Islet of Langerhans (tissue), 1 donor: Measurements from ENCODE around the gene RAG1.

Experiments
- FAIRE-seq: peaks from one replicate; lab custom pipeline; 2011; peaks lifted over from hg19 to GRCh38; lab: Jason Lieb, UNC

Gene RAG1

GRCh38 chr11:36590513-36590912 lies 22.7 kb downstream of the RAG1 start:
- FAIRE-seq: no peak

- no peak for FAIRE-seq
These were observed 23.6 kb downstream of the RAG1 start for GRCh38 chr11:36591433-36591832.

- peak; percentile 99 for FAIRE-seq
These were observed 26.6 kb downstream of the RAG1 start, which contains the start of gene IFTAP for GRCh38 chr11:36594316-36594989. IFTAP (plus strand) TSS chr11:36594502; CDS start chr11:36610104, 15,602 bp downstream.

DNA sequence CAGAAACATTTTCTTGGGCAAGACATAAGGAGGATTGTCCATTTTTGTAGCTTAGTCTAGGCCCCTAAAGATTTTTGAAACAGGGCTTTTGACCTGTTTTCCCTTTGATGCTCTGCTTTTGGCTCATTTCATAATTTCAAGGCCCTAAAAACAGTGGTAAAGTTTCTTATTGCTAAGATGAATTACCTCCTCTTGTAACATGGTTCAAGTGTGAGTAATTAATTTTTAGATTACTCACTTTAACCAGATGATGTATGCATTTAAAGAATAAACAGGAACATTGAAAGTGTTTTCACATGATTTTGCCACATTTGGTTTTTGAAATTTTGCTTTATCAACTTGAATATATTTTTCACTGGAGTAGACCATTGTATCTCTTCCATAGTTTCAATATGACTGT lies 29.1 kb downstream of the RAG1 start:
- no peak for FAIRE-seq

DNA sequence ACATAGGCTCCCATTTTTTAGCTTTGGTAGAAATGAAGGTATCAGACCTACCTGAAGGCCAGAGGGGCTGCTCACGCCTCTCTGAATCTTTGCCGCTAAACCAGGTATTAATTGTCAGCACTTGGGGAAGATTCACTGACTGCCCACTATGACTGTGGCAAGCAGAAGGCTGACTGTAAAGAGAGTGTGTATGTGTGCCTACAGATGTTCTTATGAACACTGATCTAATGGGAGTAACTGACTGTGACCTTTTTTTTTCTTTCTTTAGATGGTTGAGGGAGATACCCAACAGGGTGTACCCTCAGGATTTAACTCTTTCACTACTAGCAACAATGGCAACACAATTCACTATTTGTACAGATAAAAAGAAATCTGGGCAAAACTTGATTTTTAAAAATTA lies 30.2 kb downstream of the RAG1 start, which contains the start of gene RAG2:
Gene RAG2, minus strand, starts transcription at position 186 of the 400 bp plus-strand sequence. CDS start 4,068 bp downstream, outside the sequence.
- no peak for FAIRE-seq

DNA sequence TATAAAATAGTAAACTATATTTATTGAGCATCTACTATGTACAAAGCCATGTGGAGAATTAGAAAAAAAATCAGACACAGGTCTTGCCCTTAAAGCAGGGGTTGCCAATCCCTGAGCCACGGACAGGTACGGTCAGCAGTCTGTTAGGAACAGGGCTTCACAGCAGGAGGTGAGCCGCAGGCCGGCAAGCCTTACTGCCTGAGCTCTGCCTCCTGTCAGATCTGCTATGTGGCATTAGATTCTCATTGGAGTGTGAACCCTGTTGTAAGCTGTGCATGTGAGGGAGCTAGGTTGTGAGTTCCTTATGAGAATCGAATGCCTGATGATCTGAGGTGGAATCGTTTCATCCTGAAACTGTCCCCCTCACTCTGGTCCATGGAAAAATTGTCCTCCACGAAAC lies 32.4 kb downstream of the RAG1 start:
- FAIRE-seq: no peak

- no peak for FAIRE-seq
These were observed 33.3 kb downstream of the RAG1 start for GRCh38 chr11:36601155-36601554.

GRCh38 chr11:36602135-36602534 lies 34.3 kb downstream of the RAG1 start:
- FAIRE-seq: no peak

- no peak for FAIRE-seq
These were observed 37.7 kb downstream of the RAG1 start for GRCh38 chr11:36605221-36606216.

- FAIRE-seq: no peak
These were observed 40.8 kb downstream of the RAG1 start for GRCh38 chr11:36608491-36609199.

- no peak for FAIRE-seq
These were observed 41.6 kb downstream of the RAG1 start for GRCh38 chr11:36609383-36609782.

DNA sequence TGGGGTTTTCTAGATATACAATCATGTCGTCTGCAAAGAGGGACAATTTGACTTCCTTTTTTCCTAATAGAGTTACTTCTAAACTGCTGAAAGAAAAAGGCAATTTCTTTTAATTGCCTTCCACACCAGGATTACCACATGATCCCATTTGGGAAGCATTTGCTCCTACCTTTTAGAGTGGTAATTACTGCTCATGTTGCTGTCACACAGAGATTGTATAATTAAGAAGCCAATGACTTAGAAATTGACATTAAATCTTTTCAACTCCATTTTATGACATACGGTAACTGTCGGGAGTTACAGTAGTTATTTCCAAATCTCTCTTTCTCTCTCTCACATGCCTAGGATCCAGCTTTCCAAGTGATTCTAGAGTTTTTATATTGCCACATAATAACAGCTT lies 48.0 kb downstream of the RAG1 start:
- FAIRE-seq: no peak

- no peak for FAIRE-seq
These were observed 49.9 kb downstream of the RAG1 start for GRCh38 chr11:36617543-36618362.

GRCh38 chr11:36618363-36619047 lies 50.7 kb downstream of the RAG1 start:
- FAIRE-seq: no peak

DNA sequence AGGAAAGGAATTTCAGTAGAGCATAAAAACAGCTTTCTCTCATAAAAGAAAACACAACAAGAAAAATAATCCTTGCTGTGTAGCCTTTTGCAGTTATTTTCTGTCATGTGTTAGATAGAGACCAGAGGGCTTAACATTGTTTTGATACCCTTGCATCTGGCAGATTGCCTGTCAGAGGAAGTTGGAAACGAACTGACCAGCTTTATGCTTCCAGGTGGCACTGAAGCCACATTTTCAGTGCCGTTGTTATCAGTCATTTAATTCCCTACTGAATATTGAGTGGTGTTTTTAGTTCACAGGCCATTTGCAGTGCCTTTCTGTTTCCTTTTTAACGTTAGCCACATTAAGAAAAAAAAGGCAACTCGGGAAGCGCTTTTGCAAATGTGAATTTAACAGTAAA lies 51.7 kb downstream of the RAG1 start:
- FAIRE-seq: peak; percentile 43

GRCh38 chr11:36620246-36620645 lies 52.4 kb downstream of the RAG1 start:
- no peak for FAIRE-seq

DNA sequence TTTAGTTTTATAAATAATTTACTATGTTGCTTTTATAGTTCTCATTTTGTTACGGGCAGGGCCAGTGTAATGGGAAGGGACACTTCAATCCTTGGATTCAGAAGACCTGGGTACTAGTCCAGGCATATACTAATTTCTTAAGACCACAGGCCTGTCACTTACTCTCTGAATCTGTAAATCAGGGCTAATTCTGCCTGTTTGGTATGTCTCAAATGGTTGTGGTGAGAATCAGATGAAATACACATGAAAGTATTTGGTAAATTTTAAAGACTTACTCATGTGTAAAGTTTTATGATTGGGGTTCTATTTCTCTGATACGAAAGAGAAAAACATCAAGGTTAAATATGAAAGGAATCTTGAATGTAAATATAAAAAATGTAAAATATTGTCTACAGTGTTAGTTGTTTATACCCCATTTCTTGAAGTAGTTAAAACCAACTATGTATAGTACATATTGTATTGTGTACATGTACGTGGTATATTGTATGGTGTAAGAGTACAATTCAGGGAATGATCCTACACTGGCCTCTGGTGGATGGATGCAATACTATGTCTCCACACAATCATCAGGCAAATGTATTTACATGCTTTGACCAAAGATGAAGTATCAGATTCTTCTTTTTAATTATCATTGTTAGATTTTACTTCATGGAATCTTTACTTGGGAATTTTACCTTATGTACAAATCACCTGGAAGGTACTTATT lies 54.8 kb downstream of the RAG1 start:
- FAIRE-seq: peak; percentile 58

- FAIRE-seq: no peak
These were observed 55.7 kb downstream of the RAG1 start for GRCh38 chr11:36623494-36623893.

GRCh38 chr11:36627006-36627405 lies 59.2 kb downstream of the RAG1 start:
- FAIRE-seq: no peak

- FAIRE-seq: no peak
These were observed 59.7 kb downstream of the RAG1 start for GRCh38 chr11:36627471-36627870.
